HuH-7 (cell line): ENCODE results near the gene SLC38A2.
A peak's percentile ranks its signal among the peaks of the same experiment; 100 is the strongest.
"Not testable (repeated sequence)": the region's sequence is repeated elsewhere in the genome, so short reads cannot be mapped to it uniquely, and the experiment has no call there.

Source experiments
- DNase-seq: peaks from one replicate; pipeline ENCODE4 v3.0.0; 2011; ENCODE audit warnings: low spot score

SLC38A2 gene

GRCh38 chr12:46372544-46373300, at the start of gene SLC38A2:
SLC38A2 (minus strand) TSS chr12:46372773; CDS start chr12:46371293, 1,480 bp downstream.
- peak; percentile 93 for DNase-seq

DNA sequence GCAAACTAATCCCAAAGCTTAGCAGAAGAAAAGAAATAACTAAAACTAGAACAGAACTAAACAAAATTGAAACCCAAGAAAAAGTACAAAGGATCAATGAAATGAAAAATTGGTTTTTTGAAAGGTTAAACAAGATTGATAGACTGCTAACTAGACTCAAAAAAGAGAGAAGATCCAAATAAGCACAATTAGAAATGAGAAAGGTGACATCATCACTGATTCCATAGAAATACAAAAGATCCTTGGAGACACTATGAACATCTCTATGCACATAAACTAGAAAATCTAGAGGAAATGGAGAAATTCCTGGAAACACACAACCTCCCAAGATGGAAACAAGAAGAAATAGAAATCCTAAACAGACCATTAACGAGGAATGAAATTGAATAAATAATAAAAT, 47.1 kb upstream of the SLC38A2 start:
- no peak for DNase-seq

DNA sequence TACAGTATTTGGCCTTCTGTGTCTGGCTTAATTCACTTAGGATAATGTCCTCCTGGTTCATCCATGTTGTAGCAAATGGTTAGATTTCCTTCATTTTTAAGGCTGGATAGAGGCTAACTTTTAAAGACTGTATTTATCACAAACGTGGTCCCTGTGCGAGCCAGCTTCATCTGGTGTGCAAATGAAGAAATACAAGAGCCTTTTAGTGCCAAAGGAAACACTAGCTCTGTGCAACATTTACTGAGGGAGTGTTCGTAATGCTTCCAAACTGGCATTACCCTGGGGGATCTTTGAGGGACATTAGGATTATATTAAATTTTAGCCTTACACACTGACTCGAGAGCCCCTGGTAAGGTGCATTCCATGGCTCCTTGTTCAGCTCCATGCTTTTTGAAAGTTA, 43.0 kb upstream of the SLC38A2 start:
- DNase-seq, result no peak

GRCh38 chr12:46414591-46415268, 42.2 kb upstream of the SLC38A2 start:
- no peak for DNase-seq

- no peak for DNase-seq
Observed at GRCh38 chr12:46413368-46413767, 40.8 kb upstream of the SLC38A2 start.

DNA sequence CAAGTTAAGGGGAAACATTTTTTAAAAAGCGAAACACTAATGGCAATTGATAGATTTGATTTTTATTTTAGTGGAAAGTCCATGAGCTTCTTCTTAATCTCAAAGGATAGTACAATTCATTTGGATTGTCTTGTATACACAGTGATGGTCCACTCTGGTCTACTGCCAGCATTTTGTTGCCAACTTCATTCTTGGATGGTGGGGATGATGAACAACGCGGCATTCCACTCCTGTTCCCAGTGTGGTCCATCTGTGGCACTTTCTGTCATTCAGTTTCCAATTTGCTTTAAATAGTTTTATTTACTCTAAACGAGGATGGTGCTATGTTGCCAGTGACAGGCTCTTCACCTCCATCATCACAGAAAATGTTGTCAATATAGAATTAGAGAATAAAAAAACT, 40.3 kb upstream of the SLC38A2 start:
- DNase-seq, result no peak

GRCh38 chr12:46410495-46410894, 37.9 kb upstream of the SLC38A2 start:
- DNase-seq, result no peak

- no peak for DNase-seq
Observed at GRCh38 chr12:46409974-46410373, 37.4 kb upstream of the SLC38A2 start.

DNA sequence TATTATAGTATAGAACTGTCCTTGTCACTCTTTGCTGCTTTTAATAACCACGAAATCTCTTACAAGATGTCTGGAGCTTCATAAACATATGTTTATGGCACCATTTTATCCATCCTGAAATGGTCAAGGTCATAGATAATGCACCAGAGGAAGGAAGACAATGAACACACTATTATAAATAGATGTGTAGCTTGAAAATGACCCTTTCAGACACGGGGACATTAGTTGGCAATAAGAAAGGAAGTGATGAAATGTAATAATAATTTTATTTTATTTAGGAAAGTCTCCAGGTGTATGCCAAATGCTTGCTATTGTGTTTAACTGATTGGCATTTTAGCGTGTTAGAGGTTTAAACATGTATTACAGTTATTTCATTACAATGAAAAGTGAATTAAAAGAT, 36.8 kb upstream of the SLC38A2 start:
- DNase-seq, result no peak

DNA sequence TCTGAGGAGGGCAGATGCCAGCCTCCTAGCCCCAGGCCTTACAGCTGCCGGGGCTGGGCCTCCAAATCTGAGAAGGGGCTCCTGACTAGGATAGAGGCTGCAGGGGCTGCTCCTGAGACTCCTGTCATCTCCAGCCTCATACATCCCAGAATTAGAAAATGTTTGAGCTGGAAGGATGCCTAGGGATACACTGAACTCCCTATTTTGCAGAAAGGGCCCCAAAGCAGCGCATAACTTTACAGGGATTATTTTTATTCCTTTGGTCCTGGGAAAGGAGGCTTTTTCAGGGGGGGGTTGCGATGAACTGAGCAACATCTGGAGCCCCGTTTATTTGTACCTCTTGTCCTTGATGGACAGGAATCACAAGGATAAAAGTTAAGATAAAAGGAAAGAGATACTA, 35.9 kb upstream of the SLC38A2 start:
- no peak for DNase-seq

GRCh38 chr12:46407361-46407760, 34.8 kb upstream of the SLC38A2 start:
- no peak for DNase-seq

- no peak for DNase-seq
Observed at GRCh38 chr12:46406352-46407027, 33.9 kb upstream of the SLC38A2 start.

GRCh38 chr12:46404733-46405132, 32.2 kb upstream of the SLC38A2 start:
- DNase-seq, result no peak

DNA sequence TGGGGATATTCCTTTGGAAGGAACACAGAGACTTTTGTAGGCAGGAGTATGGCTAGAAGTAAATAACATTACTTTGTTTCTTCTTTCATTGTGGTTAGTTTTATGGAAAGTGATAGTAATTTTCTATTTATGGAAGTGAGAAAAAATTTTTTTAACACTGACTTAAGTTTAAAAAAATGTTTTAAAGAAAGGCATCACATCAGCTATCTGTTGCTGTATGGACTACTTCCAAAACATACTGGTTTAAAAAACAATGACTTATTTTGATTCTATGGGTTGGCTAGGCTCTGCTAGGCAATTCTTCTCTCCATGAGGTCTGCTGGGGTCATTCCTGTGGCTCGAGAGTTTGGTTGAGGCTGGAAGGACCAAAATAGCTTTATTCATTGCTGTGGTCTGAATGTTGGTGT, 31.7 kb upstream of the SLC38A2 start:
- no peak for DNase-seq

DNA sequence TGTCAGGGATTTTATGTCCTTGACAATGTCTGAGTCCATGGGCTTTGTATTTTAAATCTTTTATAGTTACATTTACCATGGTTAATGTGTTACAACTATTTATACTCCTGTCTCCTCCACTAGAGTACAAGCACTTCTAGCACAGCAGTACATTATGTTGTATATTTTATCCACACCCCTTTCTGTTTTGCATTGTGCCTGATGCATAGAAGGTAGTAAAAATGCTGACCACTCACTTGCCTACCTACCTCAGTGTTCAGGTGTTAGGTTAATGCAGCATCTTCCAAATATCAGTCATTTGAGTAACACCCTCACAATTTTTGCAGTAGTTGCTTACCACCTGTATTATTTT, 31.1 kb upstream of the SLC38A2 start:
- DNase-seq, result no peak

- no peak for DNase-seq
Observed at GRCh38 chr12:46402941-46403718, 30.6 kb upstream of the SLC38A2 start.

DNA sequence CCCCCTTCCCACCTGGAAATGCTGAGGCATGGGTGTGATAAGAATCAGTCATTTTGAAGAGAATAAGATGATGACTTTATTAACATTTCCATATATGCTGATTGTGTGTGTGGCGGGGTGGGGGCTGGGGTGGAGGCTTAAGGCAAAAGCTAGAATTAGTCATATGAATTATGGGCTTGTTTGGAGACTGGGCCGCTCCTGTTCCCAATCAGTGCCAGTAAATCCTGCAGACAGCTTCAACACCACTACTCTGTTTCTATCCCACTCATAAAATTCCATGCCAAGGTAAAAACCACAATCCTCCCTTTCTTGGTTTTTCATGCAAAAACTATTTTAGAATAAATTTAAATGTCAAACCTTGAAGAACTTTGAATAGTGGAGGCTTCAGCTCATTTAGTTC, 29.9 kb upstream of the SLC38A2 start:
- no peak for DNase-seq

- no peak for DNase-seq
Observed at GRCh38 chr12:46401662-46402061, 29.1 kb upstream of the SLC38A2 start.

GRCh38 chr12:46400406-46400805, 27.8 kb upstream of the SLC38A2 start:
- DNase-seq, result no peak

DNA sequence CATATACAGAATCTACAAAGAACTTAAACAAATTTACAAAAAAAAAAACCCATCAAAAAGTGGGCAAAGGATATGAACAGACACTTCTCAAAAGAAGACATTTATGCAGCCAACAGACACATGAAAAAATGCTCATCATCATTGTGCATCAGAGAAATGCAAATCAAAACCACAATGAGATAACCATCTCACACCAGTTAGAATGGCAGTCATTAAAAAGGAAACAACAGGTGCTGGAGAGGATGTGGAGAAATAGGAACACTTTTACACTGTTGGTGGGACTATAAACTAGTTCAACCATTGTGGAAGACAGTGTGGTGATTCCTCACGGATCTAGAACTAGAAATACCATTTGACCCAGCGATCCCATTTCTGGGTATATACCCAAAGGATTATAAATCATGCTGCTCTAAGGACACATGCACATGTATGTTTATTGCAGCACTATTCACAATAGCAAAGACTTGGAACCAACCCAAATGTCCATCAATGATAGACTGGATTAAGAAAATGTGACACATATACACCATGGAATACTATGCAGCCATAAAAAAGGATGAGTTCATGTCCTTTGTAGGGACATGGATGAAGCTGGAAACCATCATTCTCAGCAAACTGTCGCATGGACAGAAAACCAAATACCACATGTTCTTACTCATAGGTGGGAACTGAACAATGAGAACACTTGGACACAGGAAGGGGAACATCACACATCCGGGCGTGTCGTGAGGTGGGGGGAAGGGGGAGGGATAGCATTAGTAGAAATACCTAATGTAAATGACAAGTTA, 27.1 kb upstream of the SLC38A2 start:
- not testable (repeated sequence) for DNase-seq

DNA sequence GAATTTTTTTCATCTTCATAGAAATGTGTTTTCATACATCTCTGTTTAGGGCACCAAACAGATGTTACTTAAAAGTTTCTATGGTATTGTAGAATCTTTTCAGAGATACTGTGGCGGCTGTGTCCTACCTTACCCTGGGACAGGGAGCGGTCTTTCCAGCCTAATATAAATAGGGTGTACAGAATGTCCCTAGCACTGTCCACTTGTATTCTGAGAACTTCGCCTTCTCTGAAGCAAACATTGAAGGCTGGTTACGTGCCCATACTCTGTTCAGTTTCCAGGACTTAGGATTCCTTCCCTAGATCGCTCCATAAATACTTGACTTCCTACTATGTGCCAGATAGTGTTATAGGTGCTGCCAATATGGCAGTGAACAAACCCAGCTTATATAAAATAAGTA, 24.3 kb upstream of the SLC38A2 start:
- no peak for DNase-seq

- DNase-seq, result no peak
Observed at GRCh38 chr12:46395388-46395787, 22.8 kb upstream of the SLC38A2 start.
